Measurements from ENCODE around the gene ERCC6L.

GRCh38 chrX:72282302-72282701 is 43.5 kb upstream of the ERCC6L start:
- TF ChIP-seq ZNF282 (IDR thresholded peaks at IDR 0.05; ENCODE audit: partially characterized antibody) (no peak), TCF7L2 (IDR thresholded peaks at IDR 0.05; ENCODE audit: low read depth, low read length) (no peak), SP2 (CRISPR knock-in tag; IDR thresholded peaks at IDR 0.05) (no peak), NCOR1 (IDR thresholded peaks at IDR 0.05; ENCODE audit: borderline replicate concordance, low read length) (no peak), CENPBD1 (CRISPR knock-in tag; IDR thresholded peaks at IDR 0.05; ENCODE audit: borderline replicate concordance, low read depth) (no peak), MXD4 (CRISPR knock-in tag; IDR thresholded peaks at IDR 0.05) (no peak), SAFB2 (CRISPR knock-in tag; IDR thresholded peaks at IDR 0.05; ENCODE audit: borderline replicate concordance, low read depth) (no peak), NR3C1 (CRISPR knock-in tag; IDR thresholded peaks at IDR 0.05) (no peak), NR2F6 (IDR thresholded peaks at IDR 0.05) (no peak), NR2F6 (CRISPR knock-in tag; IDR thresholded peaks at IDR 0.05) (no peak), POLR2A (IDR thresholded peaks at IDR 0.05; ENCODE audit: insufficient read depth in 1 of 2, low read depth in 2 of 2, low read length in 2 of 2) (no peak), BRD4 (CRISPR knock-in tag; IDR thresholded peaks at IDR 0.05) (no peak), HNRNPUL1 (IDR thresholded peaks at IDR 0.05; ENCODE audit: low read depth, low read length) (no peak), MAFF (IDR thresholded peaks at IDR 0.05; ENCODE audit: low read depth, low read length) (peak; percentile 51)
- TF ChIP-seq, protein P1, sequence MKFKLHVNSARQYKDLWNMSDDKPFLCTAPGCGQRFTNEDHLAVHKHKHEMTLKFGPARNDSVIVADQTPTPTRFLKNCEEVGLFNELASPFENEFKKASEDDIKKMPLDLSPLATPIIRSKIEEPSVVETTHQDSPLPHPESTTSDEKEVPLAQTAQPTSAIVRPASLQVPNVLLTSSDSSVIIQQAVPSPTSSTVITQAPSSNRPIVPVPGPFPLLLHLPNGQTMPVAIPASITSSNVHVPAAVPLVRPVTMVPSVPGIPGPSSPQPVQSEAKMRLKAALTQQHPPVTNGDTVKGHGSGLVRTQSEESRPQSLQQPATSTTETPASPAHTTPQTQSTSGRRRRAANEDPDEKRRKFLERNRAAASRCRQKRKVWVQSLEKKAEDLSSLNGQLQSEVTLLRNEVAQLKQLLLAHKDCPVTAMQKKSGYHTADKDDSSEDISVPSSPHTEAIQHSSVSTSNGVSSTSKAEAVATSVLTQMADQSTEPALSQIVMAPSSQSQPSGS (CRISPR knock-in tag; IDR thresholded peaks at IDR 0.05) = no peak

All from HepG2 (cell line).